Heart right ventricle (tissue), 16 donors: Measurements from ENCODE around the gene XPNPEP3. TPM values are rescaled to one million over a fixed set of nuclear protein-coding genes. Genes with fewer than 3 reads are reported as not detected.

Experiments
- ATAC-seq, 8 donors: fragments of 200-7000 bp; cut with Tn5 transposase; one replicate each; pipeline ENCODE4 v1.9.1; 2020; ENCODE audit warnings: mild to moderate bottlenecking in 8 of 8, moderate library complexity in 8 of 8, moderate number of reproducible peaks in 1 of 8
- DNase-seq, 2 donors: peaks; one replicate each; pipeline ENCODE4 v3.0.0-alpha.2; 2020
- H3K27ac ChIP-seq, 10 donors: fragments of 200-600 bp; sonication (generic) in 2 of 10; one replicate each; pipeline versions ENCODE4 v1.5.0 to v1.8.0; 2020 to 2022; ENCODE audit warnings: mild to moderate bottlenecking in 3 of 10
- H3K27me3 ChIP-seq, 7 donors: fragments of 200-600 bp; one replicate each; pipeline ENCODE4 v1.8.0; 2021 to 2022; ENCODE audit warnings: mild to moderate bottlenecking in 2 of 7
- H3K36me3 ChIP-seq, 9 donors: fragments of 200-600 bp; sonication (generic) in 1 of 9; one replicate each; pipeline versions ENCODE4 v1.5.0 to v1.8.0; 2020 to 2022; ENCODE audit warnings: mild to moderate bottlenecking in 2 of 9
- H3K4me1 ChIP-seq, 9 donors: fragments of 200-600 bp; sonication (generic) in 1 of 9; one replicate each; pipeline versions ENCODE4 v1.5.0 to v1.8.0; 2020 to 2022; ENCODE audit warnings: mild to moderate bottlenecking in 4 of 9
- H3K4me3 ChIP-seq, 10 donors: fragments of 200-600 bp; sonication (generic) in 2 of 10; one replicate each; pipeline versions ENCODE4 v1.5.0 to v1.8.0; 2020 to 2022; ENCODE audit warnings: mild to moderate bottlenecking in 7 of 10, moderate library complexity in 2 of 10
- H3K9me3 ChIP-seq, 11 donors: fragments of 200-600 bp in 10 of 11; sonication (generic) in 2 of 11; one replicate each; pipeline versions ENCODE4 v1.5.0 to v1.8.0; 2013 to 2022; ENCODE audit warnings: mild to moderate bottlenecking in 2 of 11, control low read depth in 1 of 11, moderate library complexity in 1 of 11
- CTCF ChIP-seq, 9 donors: fragments of 200-600 bp; sonication (generic) in 2 of 9; IDR thresholded peaks; one replicate each; pipeline versions ENCODE4 v1.5.0 to v1.8.0; 2021 to 2022; ENCODE audit warnings: antibody characterized with exemption in 9 of 9, mild to moderate bottlenecking in 5 of 9, moderate library complexity in 1 of 9
- WGBS, 2 donors: extraction: QIAGEN DNeasy Blood & Tissue Kit; methylation state at CpG; one replicate each; pipeline ENCODE4 v1.1.7; 2013; ENCODE audit warnings: inconsistent platforms in 1 of 2; 5-methylcytosine and 5-hydroxymethylcytosine counted together
- intact Hi-C, 10 donors: fragments of 100-400 bp; cut with DNase I; formaldehyde crosslinking; loops; one replicate each; pipeline versions ENCODE4 v1.11.1 to v1.14.2; 2022
- polyA plus RNA-seq, 2 donors: library from polyadenylated mRNA; stranded (reverse); fragments of 200-250 nt; gene quantifications; one replicate each; pipeline ENCODE4 v1.2.3, GENCODE V29; 2013
- total RNA-seq, 10 donors: library from RNA; stranded (reverse); fragmentation: NEBNext Ultra II Directional in 3 of 10; extraction: Animal tissue kit (Norgen Biotek cat#: 25700) in 3 of 10; gene quantifications; one replicate each; pipeline versions ENCODE4 v1.2.1 to v1.2.4, GENCODE V29; 2021 to 2023
- donor health status: Arrhythmogenic right ventricular cardiomyopathy.
- donor health status: ischemic (EF 13 %, LVEDD 7.1; RV severe dilation, severe dysfunction).
- donor health status: healthy with polysubstance abuse.
- donor health status: DM: no; HTN: yes; CAD: no.
- donor health status: DM: no; HTN: no; CAD: no.
- donor health status: ischemic (EF 25% LVEDD 6.9; RV normal size, moderate dysfunction).
- donor health status: ischemic (EF 25% LVEDD 5.7; RV mildly dilated, moderate dysfunction).
- donor health status: healthy.
- donor health status: DM: yes; HTN: yes; CAD: no.
- donor health status: Ischemic cardiomyopathy.
- donor health status: ischemic (EF 35%, LVEDD 5.7; RV mildly dilated, moderate dysfunction).
- donor health status: nonischemic (EF 11% LVEDD 7.7; RV severe dilation, severe dysfunction).
- donor health status: DM: yes; HTN: yes; CAD: no.
- donor health status: PGD.
- donor health status: ischemic (EF 29% LVEDD 5.4; RV normal size, mild dysfunction).
- donor health status: nonischemic (EF 23%, LVEDD 6.1; RV moderate dilation, normal function).

The XPNPEP3 gene
- total and polyA plus RNA-seq, 12 donors, result 3.7 to 31.7 (median 24.8) TPM

GRCh38 chr22:40960145-40960544, 103.2 kb downstream of the XPNPEP3 start:
- TF ChIP-seq CTCF (IDR thresholded peaks at IDR 0.05), result no peak
- H3K9me3 ChIP-seq, result no peaks in the 10 kb centered on the region
- H3K27ac ChIP-seq, result no peak overlapping the region
- H3K4me1 ChIP-seq, result peaks cover 0 to 24% (median 14%) of the 10 kb centered on the region in 9 donors
- H3K4me3 ChIP-seq, result no peak overlapping the region
- H3K36me3 ChIP-seq, result peaks cover 0 to 99% (median 20%) of the 10 kb centered on the region in 9 donors
- 72 to 80% methylated on average over 2 of the region's 2 CpGs for WGBS, 2 donors
- intact Hi-C loops, result loop anchor here in 1 of 10 donors (10.0 kb wide), 1 partner anchor 55 kb away; no protein-coding TSS in a partner anchor
- ATAC-seq (peak in 1 of 8 donors; percentile 10), DNase-seq (no peak)
- no peaks in the 10 kb centered on the region for H3K27me3 ChIP-seq

GRCh38 chr22:40965936-40966725, 109.2 kb downstream of the XPNPEP3 start:
- 54 to 62% methylated on average over 8 of the region's 8 CpGs for WGBS, 2 donors
- H3K27ac ChIP-seq, result peak overlapping the region in 8 of 10 donors; percentile 7 to 66 (median 21)
- H3K9me3 ChIP-seq, result no peaks in the 10 kb centered on the region
- peaks cover 3 to 40% (median 23%) of the 10 kb centered on the region in 9 donors for H3K4me1 ChIP-seq
- ATAC-seq, result peak in 7 of 8 donors; percentile 23 to 74 (median 53)
- no peak for DNase-seq
- H3K27me3 ChIP-seq, result no peaks in the 10 kb centered on the region
- no peak for TF ChIP-seq CTCF (IDR thresholded peaks at IDR 0.05)
- H3K4me3 ChIP-seq, result no peak overlapping the region
- intact Hi-C loops, result loop anchor here in 1 of 10 donors (10.0 kb wide), 1 partner anchor 49 kb away; no protein-coding TSS in a partner anchor
- H3K36me3 ChIP-seq, result peaks cover 0 to 100% (median 27%) of the 10 kb centered on the region in 9 donors

DNA sequence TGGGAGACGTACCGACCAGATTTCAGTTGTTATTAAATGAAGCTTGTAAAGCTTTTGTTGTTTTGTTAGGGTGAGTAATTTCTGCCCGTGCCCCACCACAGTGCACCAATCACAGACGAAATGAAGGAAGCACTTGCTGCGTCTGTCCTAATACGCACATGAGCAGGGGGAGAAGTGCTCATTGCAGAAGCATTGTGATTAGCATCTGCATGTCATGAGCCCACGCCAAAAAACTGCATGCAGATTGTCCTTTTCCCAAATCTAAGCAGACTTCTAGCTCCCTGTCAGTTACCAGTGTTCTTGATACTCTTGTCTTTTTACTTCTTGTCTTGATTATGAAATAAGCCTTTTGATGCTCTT, 109.8 kb downstream of the XPNPEP3 start:
- Histone ChIP-seq H3K9me3 (no peaks in the 10 kb centered on the region), H3K36me3 (peaks cover 0 to 100% (median 28%) of the 10 kb centered on the region in 9 donors), H3K27ac (peak overlapping the region in 2 of 10 donors; percentile 7 to 25), H3K4me1 (peaks cover 3 to 40% (median 23%) of the 10 kb centered on the region in 9 donors), H3K4me3 (no peak overlapping the region), H3K27me3 (no peaks in the 10 kb centered on the region)
- 69 to 71% methylated on average over 7 of the region's 7 CpGs for WGBS, 2 donors
- TF ChIP-seq CTCF (IDR thresholded peaks at IDR 0.05), result no peak
- DNase-seq (no peak), ATAC-seq (peak in 1 of 8 donors; percentile 21)
- intact Hi-C loops, result loop anchor here in 1 of 10 donors (10.0 kb wide), 1 partner anchor 48 kb away; no protein-coding TSS in a partner anchor

GRCh38 chr22:40967111-40967760, 110.3 kb downstream of the XPNPEP3 start:
- TF ChIP-seq CTCF (IDR thresholded peaks at IDR 0.05), result no peak
- Histone ChIP-seq H3K9me3 (no peaks in the 10 kb centered on the region), H3K4me3 (no peak overlapping the region), H3K27me3 (no peaks in the 10 kb centered on the region), H3K27ac (peak overlapping the region in 1 of 10 donors; percentile 5), H3K4me1 (peaks cover 3 to 40% (median 23%) of the 10 kb centered on the region in 9 donors), H3K36me3 (peaks cover 0 to 100% (median 31%) of the 10 kb centered on the region in 9 donors)
- 77 to 84% methylated on average over 8 of the region's 8 CpGs for WGBS, 2 donors
- ATAC-seq, result peak in 1 of 8 donors; percentile 28
- intact Hi-C loops, result loop anchor here in 1 of 10 donors (10.0 kb wide), 1 partner anchor 48 kb away; no protein-coding TSS in a partner anchor
- no peak for DNase-seq
